Tibial artery (tissue), 4 donors: Measurements from ENCODE around the gene PADI2.
A peak's percentile ranks its signal among the peaks of the same experiment; 100 is the strongest.

ENCODE experiments used
- DNase-seq, 2 donors: peaks; one replicate each; pipeline ENCODE4 v3.0.0-alpha.2; 2019
- H3K27ac ChIP-seq, 2 donors: fragments of 200-600 bp; sonication (generic) in 1 of 2; 1 replicate in 1 of 2; 2 replicates in 1 of 2; pipeline ENCODE4 v1.5.1; 2018 to 2019; ENCODE audit warnings: mild to moderate bottlenecking in 1 of 2
- H3K27me3 ChIP-seq, 2 donors: fragments of 200-600 bp; sonication (generic) in 1 of 2; one replicate each; pipeline versions ENCODE4 v1.5.1 to v1.6.0; 2016 to 2019
- H3K36me3 ChIP-seq, 3 donors: fragments of 200-600 bp; sonication (generic) in 2 of 3; one replicate each; pipeline ENCODE4 v1.5.1; 2016 to 2019; ENCODE audit warnings: mild to moderate bottlenecking in 2 of 3
- H3K4me1 ChIP-seq, 4 donors: fragments of 200-600 bp; sonication (generic) in 2 of 4; 1 replicate in 3 of 4; 2 replicates in 1 of 4; pipeline ENCODE4 v1.5.1; 2016 to 2019
- H3K4me3 ChIP-seq, 2 donors: fragments of 200-600 bp; sonication (generic) in 1 of 2; 1 replicate in 1 of 2; 2 replicates in 1 of 2; pipeline ENCODE4 v1.5.1; 2018 to 2019; ENCODE audit warnings: mild to moderate bottlenecking in 2 of 2
- H3K9me3 ChIP-seq, 3 donors: fragments of 200-600 bp; sonication (generic) in 1 of 3; one replicate each; pipeline ENCODE4 v1.5.1; 2016 to 2019
- intact Hi-C: fragments of 100-400 bp; cut with DNase I; formaldehyde crosslinking; loops from one replicate; pipeline ENCODE4 v1.15.0; 2023; ENCODE audit warnings: low total_unique reads
- TF ChIP-seq, protein P1 (sequence below), 2 experiments: fragments of 200-600 bp in 1 of 2; fragments of 450-650 bp in 1 of 2; IDR thresholded peaks; one replicate each; pipeline ENCODE4 v1.5.1; 2017 to 2019; ENCODE audit warnings: antibody characterized with exemption in 2 of 2, mild to moderate bottlenecking in 1 of 2, moderate library complexity in 1 of 2

PADI2 gene

DNA sequence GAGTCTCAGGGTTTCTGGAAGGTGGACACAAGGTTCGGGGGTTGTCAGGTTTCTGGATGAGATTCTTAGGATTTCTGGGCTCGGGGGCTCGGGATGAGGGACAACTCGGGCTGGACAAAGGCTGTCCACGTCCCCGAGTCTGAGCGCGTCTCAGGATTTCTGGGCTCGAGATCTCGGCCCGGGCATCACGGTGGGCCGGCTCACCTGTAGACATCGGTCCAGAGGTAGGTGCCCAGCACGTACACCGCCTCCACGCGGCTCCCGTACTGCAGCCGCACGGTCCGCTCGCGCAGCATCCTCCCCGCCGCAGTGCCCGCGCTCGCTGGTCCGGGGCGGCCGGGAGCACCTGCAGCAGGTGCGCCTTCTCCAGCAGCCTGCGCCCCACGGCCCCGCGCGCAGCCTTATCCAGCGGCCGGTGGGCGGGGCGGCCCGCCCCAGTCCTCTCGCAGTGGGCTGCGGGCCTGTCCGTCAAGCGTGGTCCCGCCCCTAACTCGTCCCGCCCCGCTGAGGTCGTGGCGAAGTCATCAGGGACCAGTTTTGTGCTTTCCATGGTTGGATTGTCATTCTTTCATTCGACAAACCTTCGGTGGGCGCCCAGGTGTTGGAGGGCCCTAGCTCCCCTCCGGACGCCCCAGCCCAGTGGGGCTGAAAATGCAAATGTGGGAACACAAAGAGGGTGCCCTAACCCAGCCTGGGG is at the start of gene PADI2:
PADI2 (minus strand) TSS at position 376 of the 697 bp plus-strand sequence; CDS start at position 296, 80 bp downstream.
- Histone ChIP-seq H3K36me3 (no peaks in the 10 kb centered on the region), H3K4me1 (peaks cover 0 to 16% (median 11%) of the 10 kb centered on the region in 4 donors), H3K27ac (no peak within 1 kb of the TSS), H3K4me3 (peak within 1 kb of the TSS; percentile 17 to 22), H3K9me3 (no peaks in the 10 kb centered on the region), H3K27me3 (peaks cover 0 to 46% of the 10 kb centered on the region in 2 donors)
- DNase-seq: peak in 1 of 2 donors; percentile 38
- intact Hi-C loops: no loop called here
- TF ChIP-seq, protein P1, sequence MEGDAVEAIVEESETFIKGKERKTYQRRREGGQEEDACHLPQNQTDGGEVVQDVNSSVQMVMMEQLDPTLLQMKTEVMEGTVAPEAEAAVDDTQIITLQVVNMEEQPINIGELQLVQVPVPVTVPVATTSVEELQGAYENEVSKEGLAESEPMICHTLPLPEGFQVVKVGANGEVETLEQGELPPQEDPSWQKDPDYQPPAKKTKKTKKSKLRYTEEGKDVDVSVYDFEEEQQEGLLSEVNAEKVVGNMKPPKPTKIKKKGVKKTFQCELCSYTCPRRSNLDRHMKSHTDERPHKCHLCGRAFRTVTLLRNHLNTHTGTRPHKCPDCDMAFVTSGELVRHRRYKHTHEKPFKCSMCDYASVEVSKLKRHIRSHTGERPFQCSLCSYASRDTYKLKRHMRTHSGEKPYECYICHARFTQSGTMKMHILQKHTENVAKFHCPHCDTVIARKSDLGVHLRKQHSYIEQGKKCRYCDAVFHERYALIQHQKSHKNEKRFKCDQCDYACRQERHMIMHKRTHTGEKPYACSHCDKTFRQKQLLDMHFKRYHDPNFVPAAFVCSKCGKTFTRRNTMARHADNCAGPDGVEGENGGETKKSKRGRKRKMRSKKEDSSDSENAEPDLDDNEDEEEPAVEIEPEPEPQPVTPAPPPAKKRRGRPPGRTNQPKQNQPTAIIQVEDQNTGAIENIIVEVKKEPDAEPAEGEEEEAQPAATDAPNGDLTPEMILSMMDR (IDR thresholded peaks at IDR 0.05): no peak

DNA sequence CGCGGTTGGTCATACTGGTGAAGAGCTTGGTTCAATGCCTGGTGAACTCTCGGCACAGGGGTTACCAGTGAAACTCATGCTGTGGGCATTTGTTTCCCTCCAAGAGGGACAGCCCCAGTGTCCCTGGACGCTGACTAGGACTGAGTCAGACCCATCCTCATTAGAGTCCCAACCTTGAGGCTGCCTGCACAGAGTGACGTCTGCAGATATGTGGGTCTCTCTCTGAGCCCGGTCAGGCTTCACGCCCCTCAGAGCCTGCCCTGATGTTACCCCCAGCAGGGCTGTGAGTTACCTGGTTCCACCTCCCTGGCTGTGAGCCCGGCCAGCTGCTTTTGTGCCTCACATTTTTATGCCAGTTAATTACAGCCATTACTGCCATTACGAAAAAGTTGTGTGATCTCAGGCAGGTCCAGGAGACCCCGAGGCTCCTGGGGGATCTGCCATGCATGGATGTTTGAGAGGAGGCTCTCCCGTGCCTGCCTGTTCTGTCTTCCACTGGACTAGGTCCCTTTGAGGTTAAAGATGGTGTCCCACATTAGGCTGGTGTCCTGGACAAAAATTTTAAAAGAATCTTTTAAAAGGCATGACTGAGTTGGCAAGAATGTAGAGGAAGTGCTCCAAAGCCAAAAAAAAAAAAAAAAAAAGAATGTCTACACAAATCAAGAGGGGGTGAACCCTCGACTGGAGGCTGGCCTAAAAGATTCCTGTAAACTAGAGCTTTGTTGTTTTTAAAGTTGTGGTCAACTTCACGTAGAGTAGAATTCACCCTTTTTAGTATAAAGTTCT is 49.0 kb upstream of the PADI2 start:
- Histone ChIP-seq H3K9me3 (no peaks in the 10 kb centered on the region), H3K27me3 (peaks cover 0 to 18% of the 10 kb centered on the region in 2 donors), H3K4me3 (no peak overlapping the region), H3K4me1 (peaks cover 0 to 4% (median 0%) of the 10 kb centered on the region in 4 donors), H3K36me3 (no peaks in the 10 kb centered on the region), H3K27ac (no peak overlapping the region)
- DNase-seq: no peak
- TF ChIP-seq, protein P1 (IDR thresholded peaks at IDR 0.05): no peak
- intact Hi-C loops: no loop called here

DNA sequence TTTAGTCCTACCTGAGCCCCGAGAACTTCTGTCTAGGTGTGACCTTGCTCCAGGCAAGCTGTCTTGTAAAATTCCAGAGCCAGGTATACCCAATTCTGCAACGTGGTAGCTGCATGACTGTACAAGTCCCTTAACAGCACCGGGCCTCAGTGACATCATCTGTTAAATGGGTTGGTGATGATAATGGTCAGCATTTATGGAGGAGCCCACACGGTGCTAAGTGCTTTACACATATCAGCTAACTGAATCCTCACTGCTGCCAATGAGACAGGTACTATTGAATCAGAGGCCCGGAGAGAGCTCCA is 48.5 kb upstream of the PADI2 start:
- Histone ChIP-seq H3K4me3 (no peak overlapping the region), H3K4me1 (peaks cover 0 to 4% (median 0%) of the 10 kb centered on the region in 4 donors), H3K36me3 (no peaks in the 10 kb centered on the region), H3K27me3 (peaks cover 0 to 17% of the 10 kb centered on the region in 2 donors), H3K9me3 (no peaks in the 10 kb centered on the region), H3K27ac (no peak overlapping the region)
- no peak for DNase-seq
- TF ChIP-seq, protein P1 (IDR thresholded peaks at IDR 0.05): no peak
- intact Hi-C loops: no loop called here

DNA sequence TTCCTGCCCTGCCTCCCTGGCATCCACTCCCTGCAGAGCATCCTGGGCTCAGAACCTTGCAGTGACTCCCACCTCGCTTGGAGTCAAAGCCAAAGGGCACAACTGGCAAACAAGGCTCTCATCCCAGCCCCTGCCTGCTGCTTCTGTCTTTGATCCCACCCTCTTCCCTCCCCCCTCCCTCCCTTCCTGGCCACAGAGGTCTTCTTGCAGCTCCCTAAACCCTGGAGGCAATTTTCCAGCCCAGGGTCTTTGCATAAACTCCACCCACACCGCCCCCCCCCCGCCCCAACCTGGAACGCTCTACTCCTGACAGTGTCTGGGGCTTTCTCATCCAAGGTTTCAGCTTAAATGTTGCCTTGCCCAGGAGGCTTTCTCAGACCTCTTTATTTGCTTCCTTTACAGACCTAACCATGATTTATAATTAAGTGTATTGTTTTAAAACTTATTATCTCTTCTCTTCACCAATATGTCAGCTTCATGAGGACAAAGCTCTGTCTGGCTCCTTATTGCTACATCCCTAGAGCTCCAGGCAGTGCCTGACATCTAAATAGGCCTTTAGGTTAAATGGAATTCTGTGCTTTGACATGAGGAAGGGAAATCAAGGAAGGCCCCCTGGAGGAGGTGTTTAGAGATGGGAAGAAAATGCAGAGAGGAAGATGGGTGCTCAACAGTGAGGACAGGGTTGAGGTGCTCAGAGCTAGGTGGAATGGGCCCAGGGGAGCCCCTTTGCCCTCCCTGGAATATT is 48.0 kb upstream of the PADI2 start:
- TF ChIP-seq, protein P1 (IDR thresholded peaks at IDR 0.05): no peak
- Histone ChIP-seq H3K27ac (no peak overlapping the region), H3K27me3 (peaks cover 0 to 19% of the 10 kb centered on the region in 2 donors), H3K4me1 (peaks cover 0 to 4% (median 0%) of the 10 kb centered on the region in 4 donors), H3K4me3 (no peak overlapping the region), H3K36me3 (no peaks in the 10 kb centered on the region), H3K9me3 (no peaks in the 10 kb centered on the region)
- DNase-seq: no peak
- intact Hi-C loops: no loop called here

DNA sequence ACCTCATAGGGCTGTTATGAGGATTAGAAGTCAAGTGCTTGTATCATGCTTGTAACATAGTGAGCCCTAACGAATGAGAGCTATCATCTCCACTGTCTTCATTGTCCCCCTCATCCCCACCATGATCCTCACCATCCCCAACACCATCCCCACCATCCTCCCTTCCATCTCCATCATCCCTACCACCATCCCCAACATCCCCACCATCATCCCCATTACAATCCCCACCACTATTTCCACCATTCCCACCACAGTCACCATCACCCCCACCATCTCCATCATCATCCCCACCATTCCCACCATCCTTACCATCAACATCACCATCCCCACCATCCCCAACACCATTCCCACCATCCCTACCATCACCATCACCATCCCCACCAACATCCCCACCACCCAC is 46.6 kb upstream of the PADI2 start:
- TF ChIP-seq, protein P1 (IDR thresholded peaks at IDR 0.05): no peak
- no peak for DNase-seq
- Histone ChIP-seq H3K4me1 (peaks cover 0 to 4% (median 0%) of the 10 kb centered on the region in 4 donors), H3K27me3 (peaks cover 0 to 19% of the 10 kb centered on the region in 2 donors), H3K36me3 (no peaks in the 10 kb centered on the region), H3K4me3 (no peak overlapping the region), H3K9me3 (no peaks in the 10 kb centered on the region), H3K27ac (no peak overlapping the region)
- intact Hi-C loops: no loop called here
